Stimulated activated memory B cell treated with anti-CD40 and anti-IgM and Interleukin-4, amounts not matched to agents 10 μg/mL and 1 μg/mL and 100 μg/mL, for 72 hours (primary cell): ENCODE data around the gene ZNF488.

ENCODE experiments used
- ATAC-seq: fragments of 150-1000 bp; cut with Tn5 transposase; 2 replicates; pipeline ENCODE4 v1.10.0; 2021
- H3K27ac Mint-ChIP-seq: one replicate; pipeline ENCODE4 v1.8.0; 2022; ENCODE audit warnings: mild to moderate bottlenecking, mixed read lengths
- H3K27me3 Mint-ChIP-seq: one replicate; pipeline ENCODE4 v1.8.0; 2022; ENCODE audit warnings: mixed read lengths
- H3K36me3 Mint-ChIP-seq: one replicate; pipeline ENCODE4 v1.8.0; 2022; ENCODE audit warnings: mixed read lengths
- H3K4me1 Mint-ChIP-seq: one replicate; pipeline ENCODE4 v1.8.0; 2022; ENCODE audit warnings: mixed read lengths
- H3K4me3 Mint-ChIP-seq: one replicate; pipeline ENCODE4 v1.8.0; 2022; ENCODE audit warnings: mild to moderate bottlenecking, moderate library complexity, mixed read lengths
- H3K9me3 Mint-ChIP-seq: one replicate; pipeline ENCODE4 v1.8.0; 2022; ENCODE audit warnings: mixed read lengths

The ZNF488 gene

DNA sequence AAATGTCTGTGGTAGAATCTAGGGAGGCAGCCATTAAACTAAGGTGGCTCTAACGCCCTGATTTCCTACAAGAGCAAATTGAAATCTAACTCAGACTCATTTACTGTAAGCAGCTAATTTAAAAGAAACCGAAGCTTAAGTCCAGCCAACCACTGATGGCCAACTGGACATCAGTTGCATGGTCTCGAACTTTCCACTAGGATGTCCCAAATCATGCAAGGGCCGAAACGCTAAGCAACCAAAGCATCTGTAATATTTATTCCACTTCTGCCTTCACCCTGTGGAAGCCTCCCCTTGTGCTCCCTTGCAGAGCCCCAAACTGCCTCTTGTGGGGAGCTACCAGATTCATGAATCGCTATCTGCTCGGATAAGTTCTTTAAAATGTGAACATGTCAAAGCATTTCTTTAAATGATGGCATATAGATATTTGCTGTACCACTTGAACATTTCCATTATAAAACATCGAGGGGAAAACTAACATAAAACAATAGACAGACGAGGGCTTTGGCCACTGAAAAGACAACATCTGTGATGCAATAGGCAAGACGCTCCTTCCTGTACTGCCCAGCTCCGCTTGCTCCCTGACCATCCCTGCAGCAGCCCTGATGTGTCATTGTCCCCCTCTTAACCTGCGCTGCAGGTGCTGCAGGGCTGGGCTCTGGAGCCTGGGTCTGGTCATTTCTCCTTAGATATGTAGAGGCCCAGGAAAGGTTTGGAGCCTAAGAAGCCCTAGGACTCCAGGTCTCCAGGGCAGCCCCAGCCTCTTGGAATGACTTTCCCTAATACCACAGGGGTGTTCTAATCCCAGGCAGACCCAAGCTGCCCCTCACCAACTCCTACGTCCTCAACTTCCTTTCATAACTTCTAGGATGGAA lies 38.9 kb downstream of the ZNF488 start:
- H3K27me3 Mint-ChIP-seq: peaks cover 16% of the 10 kb centered on the region

GRCh38 chr10:47340608-47341170 lies 43.4 kb downstream of the ZNF488 start:
- Mint-ChIP-seq H3K27me3 (peaks cover 28% of the 10 kb centered on the region), H3K4me1 (peaks cover 12% of the 10 kb centered on the region), H3K27ac (no peak overlapping the region), H3K9me3 (no peaks in the 10 kb centered on the region), H3K4me3 (no peak overlapping the region), H3K36me3 (no peaks in the 10 kb centered on the region)
- peak; percentile 46 for ATAC-seq

More for the DNA sequence above, 38.9 kb downstream of the ZNF488 start:
- H3K4me1 Mint-ChIP-seq: peaks cover 7% of the 10 kb centered on the region
- no peaks in the 10 kb centered on the region for H3K36me3 Mint-ChIP-seq
- ATAC-seq: no peak
- no peaks in the 10 kb centered on the region for H3K9me3 Mint-ChIP-seq
- no peak overlapping the region for H3K4me3 Mint-ChIP-seq
- H3K27ac Mint-ChIP-seq: no peak overlapping the region

GRCh38 chr10:47339759-47340607 lies 44.1 kb downstream of the ZNF488 start:
- Mint-ChIP-seq H3K4me1 (peaks cover 12% of the 10 kb centered on the region), H3K4me3 (no peak overlapping the region), H3K36me3 (no peaks in the 10 kb centered on the region), H3K27ac (no peak overlapping the region), H3K9me3 (no peaks in the 10 kb centered on the region), H3K27me3 (peaks cover 30% of the 10 kb centered on the region)
- no peak for ATAC-seq

- Mint-ChIP-seq H3K9me3 (no peaks in the 10 kb centered on the region), H3K4me1 (peaks cover 12% of the 10 kb centered on the region), H3K4me3 (no peak overlapping the region), H3K36me3 (no peaks in the 10 kb centered on the region), H3K27me3 (peaks cover 37% of the 10 kb centered on the region), H3K27ac (no peak overlapping the region)
- no peak for ATAC-seq
Measured at GRCh38 chr10:47339186-47339735, 44.8 kb downstream of the ZNF488 start.

GRCh38 chr10:47337310-47337709 lies 46.8 kb downstream of the ZNF488 start:
- H3K4me3 Mint-ChIP-seq: no peak overlapping the region
- H3K27me3 Mint-ChIP-seq: peaks cover 37% of the 10 kb centered on the region
- no peak for ATAC-seq
- no peaks in the 10 kb centered on the region for H3K9me3 Mint-ChIP-seq
- H3K27ac Mint-ChIP-seq: no peak overlapping the region
- no peaks in the 10 kb centered on the region for H3K36me3 Mint-ChIP-seq
- peaks cover 12% of the 10 kb centered on the region for H3K4me1 Mint-ChIP-seq

DNA sequence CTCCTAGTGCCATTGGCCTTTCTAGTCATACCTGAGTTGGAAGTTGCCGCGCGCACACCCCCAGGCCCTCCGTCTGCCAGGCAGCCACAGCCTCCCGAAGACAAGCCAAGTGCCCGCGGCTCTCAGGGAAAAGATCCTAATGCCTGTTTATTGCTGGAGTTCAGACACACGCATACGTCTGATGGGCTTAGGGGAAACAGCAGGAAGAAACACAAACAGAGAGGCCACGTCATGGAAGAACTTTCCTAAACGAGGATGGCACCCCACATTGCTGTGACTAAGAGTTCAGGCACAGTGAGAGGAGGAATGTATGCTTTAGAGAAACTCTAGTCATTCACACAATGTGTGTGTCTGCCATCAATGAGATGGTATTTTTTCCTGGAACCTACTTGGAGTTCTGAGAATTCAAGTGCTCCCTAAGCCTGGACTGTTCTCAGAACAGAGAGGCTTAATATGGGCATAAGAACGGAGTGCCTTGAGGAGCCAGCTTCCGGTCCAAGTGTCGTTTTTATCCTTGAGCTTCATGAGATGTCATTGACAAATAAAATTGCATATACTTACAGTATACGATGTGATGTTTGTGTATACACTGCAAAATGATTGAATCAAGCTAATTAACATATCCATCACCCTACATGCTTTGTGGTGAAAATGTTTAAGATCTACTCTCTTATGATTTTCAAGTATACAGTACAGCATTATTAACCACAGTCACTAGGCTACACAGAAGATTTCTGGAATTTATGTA lies 47.5 kb downstream of the ZNF488 start:
- no peaks in the 10 kb centered on the region for H3K36me3 Mint-ChIP-seq
- no peak for ATAC-seq
- H3K4me1 Mint-ChIP-seq: peaks cover 12% of the 10 kb centered on the region
- H3K27me3 Mint-ChIP-seq: peaks cover 34% of the 10 kb centered on the region
- no peak overlapping the region for H3K27ac Mint-ChIP-seq
- no peak overlapping the region for H3K4me3 Mint-ChIP-seq
- H3K9me3 Mint-ChIP-seq: no peaks in the 10 kb centered on the region

DNA sequence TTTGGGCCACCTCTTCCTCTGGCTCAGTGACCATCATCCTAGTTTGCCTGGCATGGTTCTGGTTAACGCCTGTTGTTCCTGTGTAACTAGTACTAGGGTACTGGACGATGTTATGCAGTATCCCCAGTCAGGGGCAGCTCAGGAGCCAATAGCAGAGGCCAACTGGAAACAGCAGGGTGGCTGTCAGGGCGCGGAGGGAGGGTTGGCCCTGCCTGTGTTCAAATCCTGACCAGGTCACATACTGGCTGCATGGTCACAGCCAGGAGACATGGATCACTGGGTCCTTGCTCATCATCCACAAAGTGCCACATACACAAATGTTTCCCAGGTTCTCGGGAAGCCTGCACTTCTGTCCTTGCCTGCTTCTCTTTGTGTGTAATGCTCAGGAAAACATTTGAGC lies 48.2 kb downstream of the ZNF488 start:
- H3K9me3 Mint-ChIP-seq: no peaks in the 10 kb centered on the region
- H3K36me3 Mint-ChIP-seq: no peaks in the 10 kb centered on the region
- H3K4me1 Mint-ChIP-seq: peaks cover 11% of the 10 kb centered on the region
- no peak for ATAC-seq
- H3K4me3 Mint-ChIP-seq: no peak overlapping the region
- H3K27ac Mint-ChIP-seq: no peak overlapping the region
- peaks cover 28% of the 10 kb centered on the region for H3K27me3 Mint-ChIP-seq

GRCh38 chr10:47334466-47335295 lies 49.4 kb downstream of the ZNF488 start:
- no peak overlapping the region for H3K4me3 Mint-ChIP-seq
- no peaks in the 10 kb centered on the region for H3K4me1 Mint-ChIP-seq
- no peak for ATAC-seq
- H3K36me3 Mint-ChIP-seq: no peaks in the 10 kb centered on the region
- H3K27me3 Mint-ChIP-seq: peaks cover 15% of the 10 kb centered on the region
- H3K9me3 Mint-ChIP-seq: no peaks in the 10 kb centered on the region
- no peak overlapping the region for H3K27ac Mint-ChIP-seq

GRCh38 chr10:47333532-47333931 lies 50.6 kb downstream of the ZNF488 start:
- Mint-ChIP-seq H3K27ac (no peak overlapping the region), H3K36me3 (no peaks in the 10 kb centered on the region), H3K4me3 (no peak overlapping the region), H3K4me1 (no peaks in the 10 kb centered on the region), H3K9me3 (peaks cover 4% of the 10 kb centered on the region), H3K27me3 (peaks cover 8% of the 10 kb centered on the region)
- ATAC-seq: no peak

DNA sequence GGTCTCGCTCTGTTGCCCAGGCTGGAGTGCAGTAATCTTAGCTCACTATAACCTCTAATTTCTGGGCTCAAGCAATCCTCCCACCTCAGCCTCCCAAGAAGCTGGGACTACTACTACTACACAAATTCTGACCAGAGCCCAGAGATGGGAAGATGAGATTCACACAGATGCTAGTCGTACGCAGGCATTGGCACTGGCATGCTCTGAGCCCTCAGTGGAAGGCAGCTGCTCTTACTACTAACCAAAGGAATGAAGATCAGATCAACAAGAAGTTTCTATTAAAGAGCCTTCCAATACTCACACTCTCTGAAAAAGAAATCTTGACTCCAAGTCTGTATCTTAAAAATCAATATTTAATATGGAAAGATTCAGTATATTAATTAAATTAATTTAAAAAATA lies 51.1 kb downstream of the ZNF488 start:
- H3K4me1 Mint-ChIP-seq: no peaks in the 10 kb centered on the region
- no peak for ATAC-seq
- H3K9me3 Mint-ChIP-seq: peaks cover 10% of the 10 kb centered on the region
- H3K27me3 Mint-ChIP-seq: peaks cover 8% of the 10 kb centered on the region
- no peak overlapping the region for H3K27ac Mint-ChIP-seq
- H3K4me3 Mint-ChIP-seq: no peak overlapping the region
- no peaks in the 10 kb centered on the region for H3K36me3 Mint-ChIP-seq

DNA sequence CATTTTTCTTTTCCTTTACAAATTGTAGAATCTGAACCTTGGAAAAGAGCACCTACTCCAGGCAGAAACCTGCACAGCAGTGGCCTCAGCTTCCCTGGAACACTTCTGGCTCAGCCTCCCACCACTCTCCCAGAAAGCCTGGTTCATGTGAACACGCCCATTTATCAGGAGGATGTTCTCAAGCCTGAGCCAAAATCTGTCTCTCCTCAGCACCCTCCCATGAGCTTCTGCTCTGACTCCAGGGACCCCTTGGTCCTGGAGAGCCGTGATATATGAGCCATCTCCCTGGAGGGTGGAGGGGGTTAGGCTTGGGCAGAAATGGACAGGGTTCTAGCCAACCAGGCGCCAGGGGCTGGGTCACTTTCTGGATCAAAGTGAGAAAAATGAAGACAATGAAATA lies 51.7 kb downstream of the ZNF488 start:
- no peaks in the 10 kb centered on the region for H3K36me3 Mint-ChIP-seq
- H3K4me1 Mint-ChIP-seq: no peaks in the 10 kb centered on the region
- H3K27me3 Mint-ChIP-seq: peaks cover 8% of the 10 kb centered on the region
- H3K27ac Mint-ChIP-seq: no peak overlapping the region
- ATAC-seq: no peak
- H3K9me3 Mint-ChIP-seq: peaks cover 15% of the 10 kb centered on the region
- no peak overlapping the region for H3K4me3 Mint-ChIP-seq

GRCh38 chr10:47331954-47332353 lies 52.1 kb downstream of the ZNF488 start:
- no peaks in the 10 kb centered on the region for H3K4me1 Mint-ChIP-seq
- H3K36me3 Mint-ChIP-seq: no peaks in the 10 kb centered on the region
- H3K27me3 Mint-ChIP-seq: peaks cover 8% of the 10 kb centered on the region
- H3K27ac Mint-ChIP-seq: no peak overlapping the region
- no peak overlapping the region for H3K4me3 Mint-ChIP-seq
- no peak for ATAC-seq
- peaks cover 15% of the 10 kb centered on the region for H3K9me3 Mint-ChIP-seq

DNA sequence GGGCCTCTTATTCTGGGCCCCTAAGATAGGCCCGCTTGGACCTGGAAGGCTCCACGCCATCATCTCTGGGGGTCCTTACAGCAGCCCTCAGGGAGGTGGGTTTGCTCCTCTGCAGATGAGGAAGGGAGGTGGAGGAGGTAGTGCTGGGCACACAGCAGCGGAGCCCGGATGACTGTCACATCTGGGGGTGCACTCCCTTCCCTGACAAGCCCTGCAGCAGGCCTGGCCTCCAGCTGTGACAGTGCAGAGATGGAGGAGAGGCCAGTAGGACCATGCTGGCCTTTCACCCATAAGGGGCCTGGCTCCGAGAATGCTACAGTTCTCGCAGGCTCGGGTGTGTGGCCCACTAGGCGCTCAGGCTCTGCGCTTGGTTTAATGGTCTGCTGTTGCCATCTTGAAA lies 52.6 kb downstream of the ZNF488 start:
- Mint-ChIP-seq H3K27me3 (peaks cover 8% of the 10 kb centered on the region), H3K4me3 (no peak overlapping the region)
- ATAC-seq: no peak

DNA sequence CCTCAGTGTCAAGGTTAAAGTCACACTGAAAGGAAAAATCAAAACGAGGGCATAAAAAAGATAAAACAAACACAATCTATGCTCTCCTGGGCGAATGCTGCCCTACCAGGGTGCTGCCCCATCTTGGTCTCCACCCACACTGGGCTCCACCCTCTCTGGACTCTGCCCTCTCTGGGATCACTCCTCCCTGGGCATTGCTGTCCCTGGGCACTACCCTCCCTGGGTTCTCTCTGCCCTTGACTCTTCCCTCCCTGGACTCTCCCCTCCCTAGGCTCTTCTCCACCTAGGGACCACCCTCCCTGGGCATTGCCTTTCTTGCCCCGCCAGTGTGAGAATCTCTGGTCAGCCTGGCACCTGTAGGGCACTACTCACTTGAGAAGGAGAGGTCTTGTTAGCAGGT lies 53.3 kb downstream of the ZNF488 start:
- Mint-ChIP-seq H3K27me3 (peaks cover 8% of the 10 kb centered on the region), H3K4me3 (no peak overlapping the region), H3K9me3 (peaks cover 15% of the 10 kb centered on the region), H3K4me1 (no peaks in the 10 kb centered on the region), H3K27ac (no peak overlapping the region), H3K36me3 (no peaks in the 10 kb centered on the region)
- no peak for ATAC-seq

More for the DNA sequence above, 52.6 kb downstream of the ZNF488 start:
- no peaks in the 10 kb centered on the region for H3K36me3 Mint-ChIP-seq
- peaks cover 15% of the 10 kb centered on the region for H3K9me3 Mint-ChIP-seq
- H3K4me1 Mint-ChIP-seq: no peaks in the 10 kb centered on the region
- H3K27ac Mint-ChIP-seq: no peak overlapping the region
